ENCODE measurements around the gene CDH4. TPM values are rescaled to one million over a fixed set of nuclear protein-coding genes. Genes with fewer than 3 reads are reported as not detected.

Gene CDH4
- total RNA-seq, 1 experiment from 2014 or later, result 5.3 TPM

DNA sequence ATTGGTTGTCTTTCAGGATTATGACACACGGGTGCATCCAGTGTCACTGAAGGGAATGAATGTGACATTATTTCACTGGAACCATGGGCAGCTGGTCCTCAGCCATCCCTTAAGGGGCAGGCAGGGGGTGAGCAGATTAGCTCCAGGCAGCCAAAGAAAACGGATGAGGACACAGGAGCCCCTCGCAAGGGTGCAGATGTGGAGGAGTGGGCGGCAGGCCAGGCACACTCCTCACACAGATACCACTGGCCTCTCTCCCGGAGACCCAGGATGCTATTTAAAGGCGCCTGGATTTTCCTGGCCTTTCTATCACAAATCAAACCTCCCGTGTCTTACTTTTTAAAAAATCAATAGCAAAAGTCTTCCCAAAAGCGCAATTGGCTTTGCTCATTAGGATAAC, 603.2 kb downstream of the CDH4 start:
- ATAC-seq, result no peak
- CTCF ChIA-PET, result no interaction called here
- DNase-seq (ENCODE audit: low spot score), result no peak
- POLR2A ChIA-PET, result no interaction called here
- Mint-ChIP-seq H3K4me1 (no peaks in the 10 kb centered on the region), H3K36me3 (no peaks in the 10 kb centered on the region), H3K27me3 (ENCODE audit: low read depth) (peaks cover 3% of the 10 kb centered on the region; the same call in 1 of the 2 replicates), H3K4me3 (no peak overlapping the region), H3K9me3 (no peaks in the 10 kb centered on the region), H3K27ac (no peak overlapping the region)
- TF ChIP-seq ZNF138 (CRISPR knock-in tag; conservative IDR thresholded peaks at IDR 0.05) (no peak), ZSCAN18 (CRISPR knock-in tag; IDR thresholded peaks at IDR 0.05) (no peak), SMAD3 (CRISPR knock-in tag; IDR thresholded peaks at IDR 0.05; ENCODE audit: borderline replicate concordance) (no peak), ZNF232 (CRISPR knock-in tag; IDR thresholded peaks at IDR 0.05) (no peak), ATF1 (CRISPR knock-in tag; IDR thresholded peaks at IDR 0.05) (no peak), NFATC4 (CRISPR knock-in tag; IDR thresholded peaks at IDR 0.05) (no peak), OVOL2 (CRISPR knock-in tag; IDR thresholded peaks at IDR 0.05; ENCODE audit: borderline replicate concordance) (no peak), SMAD4 (CRISPR knock-in tag; IDR thresholded peaks at IDR 0.05) (no peak)
- TF ChIP-seq, protein P1, sequence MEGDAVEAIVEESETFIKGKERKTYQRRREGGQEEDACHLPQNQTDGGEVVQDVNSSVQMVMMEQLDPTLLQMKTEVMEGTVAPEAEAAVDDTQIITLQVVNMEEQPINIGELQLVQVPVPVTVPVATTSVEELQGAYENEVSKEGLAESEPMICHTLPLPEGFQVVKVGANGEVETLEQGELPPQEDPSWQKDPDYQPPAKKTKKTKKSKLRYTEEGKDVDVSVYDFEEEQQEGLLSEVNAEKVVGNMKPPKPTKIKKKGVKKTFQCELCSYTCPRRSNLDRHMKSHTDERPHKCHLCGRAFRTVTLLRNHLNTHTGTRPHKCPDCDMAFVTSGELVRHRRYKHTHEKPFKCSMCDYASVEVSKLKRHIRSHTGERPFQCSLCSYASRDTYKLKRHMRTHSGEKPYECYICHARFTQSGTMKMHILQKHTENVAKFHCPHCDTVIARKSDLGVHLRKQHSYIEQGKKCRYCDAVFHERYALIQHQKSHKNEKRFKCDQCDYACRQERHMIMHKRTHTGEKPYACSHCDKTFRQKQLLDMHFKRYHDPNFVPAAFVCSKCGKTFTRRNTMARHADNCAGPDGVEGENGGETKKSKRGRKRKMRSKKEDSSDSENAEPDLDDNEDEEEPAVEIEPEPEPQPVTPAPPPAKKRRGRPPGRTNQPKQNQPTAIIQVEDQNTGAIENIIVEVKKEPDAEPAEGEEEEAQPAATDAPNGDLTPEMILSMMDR (IDR thresholded peaks at IDR 0.05), result no peak
- TF ChIP-seq, protein P2, sequence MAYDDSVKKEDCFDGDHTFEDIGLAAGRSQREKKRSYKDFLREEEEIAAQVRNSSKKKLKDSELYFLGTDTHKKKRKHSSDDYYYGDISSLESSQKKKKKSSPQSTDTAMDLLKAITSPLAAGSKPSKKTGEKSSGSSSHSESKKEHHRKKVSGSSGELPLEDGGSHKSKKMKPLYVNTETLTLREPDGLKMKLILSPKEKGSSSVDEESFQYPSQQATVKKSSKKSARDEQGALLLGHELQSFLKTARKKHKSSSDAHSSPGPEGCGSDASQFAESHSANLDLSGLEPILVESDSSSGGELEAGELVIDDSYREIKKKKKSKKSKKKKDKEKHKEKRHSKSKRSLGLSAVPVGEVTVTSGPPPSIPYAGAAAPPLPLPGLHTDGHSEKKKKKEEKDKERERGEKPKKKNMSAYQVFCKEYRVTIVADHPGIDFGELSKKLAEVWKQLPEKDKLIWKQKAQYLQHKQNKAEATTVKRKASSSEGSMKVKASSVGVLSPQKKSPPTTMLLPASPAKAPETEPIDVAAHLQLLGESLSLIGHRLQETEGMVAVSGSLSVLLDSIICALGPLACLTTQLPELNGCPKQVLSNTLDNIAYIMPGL (CRISPR knock-in tag; IDR thresholded peaks at IDR 0.05), result no peak
- TF ChIP-seq, protein P3, sequence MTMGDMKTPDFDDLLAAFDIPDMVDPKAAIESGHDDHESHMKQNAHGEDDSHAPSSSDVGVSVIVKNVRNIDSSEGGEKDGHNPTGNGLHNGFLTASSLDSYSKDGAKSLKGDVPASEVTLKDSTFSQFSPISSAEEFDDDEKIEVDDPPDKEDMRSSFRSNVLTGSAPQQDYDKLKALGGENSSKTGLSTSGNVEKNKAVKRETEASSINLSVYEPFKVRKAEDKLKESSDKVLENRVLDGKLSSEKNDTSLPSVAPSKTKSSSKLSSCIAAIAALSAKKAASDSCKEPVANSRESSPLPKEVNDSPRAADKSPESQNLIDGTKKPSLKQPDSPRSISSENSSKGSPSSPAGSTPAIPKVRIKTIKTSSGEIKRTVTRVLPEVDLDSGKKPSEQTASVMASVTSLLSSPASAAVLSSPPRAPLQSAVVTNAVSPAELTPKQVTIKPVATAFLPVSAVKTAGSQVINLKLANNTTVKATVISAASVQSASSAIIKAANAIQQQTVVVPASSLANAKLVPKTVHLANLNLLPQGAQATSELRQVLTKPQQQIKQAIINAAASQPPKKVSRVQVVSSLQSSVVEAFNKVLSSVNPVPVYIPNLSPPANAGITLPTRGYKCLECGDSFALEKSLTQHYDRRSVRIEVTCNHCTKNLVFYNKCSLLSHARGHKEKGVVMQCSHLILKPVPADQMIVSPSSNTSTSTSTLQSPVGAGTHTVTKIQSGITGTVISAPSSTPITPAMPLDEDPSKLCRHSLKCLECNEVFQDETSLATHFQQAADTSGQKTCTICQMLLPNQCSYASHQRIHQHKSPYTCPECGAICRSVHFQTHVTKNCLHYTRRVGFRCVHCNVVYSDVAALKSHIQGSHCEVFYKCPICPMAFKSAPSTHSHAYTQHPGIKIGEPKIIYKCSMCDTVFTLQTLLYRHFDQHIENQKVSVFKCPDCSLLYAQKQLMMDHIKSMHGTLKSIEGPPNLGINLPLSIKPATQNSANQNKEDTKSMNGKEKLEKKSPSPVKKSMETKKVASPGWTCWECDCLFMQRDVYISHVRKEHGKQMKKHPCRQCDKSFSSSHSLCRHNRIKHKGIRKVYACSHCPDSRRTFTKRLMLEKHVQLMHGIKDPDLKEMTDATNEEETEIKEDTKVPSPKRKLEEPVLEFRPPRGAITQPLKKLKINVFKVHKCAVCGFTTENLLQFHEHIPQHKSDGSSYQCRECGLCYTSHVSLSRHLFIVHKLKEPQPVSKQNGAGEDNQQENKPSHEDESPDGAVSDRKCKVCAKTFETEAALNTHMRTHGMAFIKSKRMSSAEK (CRISPR knock-in tag; IDR thresholded peaks at IDR 0.05; ENCODE audit: borderline replicate concordance), result no peak

GRCh38 chr20:61856626-61857413, 604.8 kb downstream of the CDH4 start:
- Mint-ChIP-seq H3K9me3 (no peaks in the 10 kb centered on the region), H3K4me3 (no peak overlapping the region), H3K4me1 (no peaks in the 10 kb centered on the region), H3K27me3 (ENCODE audit: low read depth) (0 out of 2 replicates have a peak, but pooled peaks cover 3% of the 10 kb centered on the region), H3K27ac (no peak overlapping the region), H3K36me3 (no peaks in the 10 kb centered on the region)
- DNase-seq (ENCODE audit: low spot score) (no peak), ATAC-seq (no peak)
- CTCF ChIA-PET, result interaction anchor here (0.7 to 1.0 kb wide), 2 partner anchors 18 to 153 kb away, joined by 3 to 4 read pairs; no protein-coding TSS in a partner anchor
- POLR2A ChIA-PET, result no interaction called here
- TF ChIP-seq ELF4 (CRISPR knock-in tag; IDR thresholded peaks at IDR 0.05; ENCODE audit: low read depth), result no peak
- TF ChIP-seq ATF6 (CRISPR knock-in tag; IDR thresholded peaks at IDR 0.05), result no peak
- no peak for TF ChIP-seq NR1H2 (CRISPR knock-in tag; IDR thresholded peaks at IDR 0.05)
- TF ChIP-seq SOX15 (CRISPR knock-in tag; IDR thresholded peaks at IDR 0.05), result no peak
- TF ChIP-seq NFYB (CRISPR knock-in tag; conservative IDR thresholded peaks at IDR 0.05; ENCODE audit: low read depth), result no peak
- TF ChIP-seq ATF1 (CRISPR knock-in tag; IDR thresholded peaks at IDR 0.05), result no peak
- TF ChIP-seq RELA (CRISPR knock-in tag; IDR thresholded peaks at IDR 0.05; ENCODE audit: borderline replicate concordance), result no peak
- TF ChIP-seq, protein P4, sequence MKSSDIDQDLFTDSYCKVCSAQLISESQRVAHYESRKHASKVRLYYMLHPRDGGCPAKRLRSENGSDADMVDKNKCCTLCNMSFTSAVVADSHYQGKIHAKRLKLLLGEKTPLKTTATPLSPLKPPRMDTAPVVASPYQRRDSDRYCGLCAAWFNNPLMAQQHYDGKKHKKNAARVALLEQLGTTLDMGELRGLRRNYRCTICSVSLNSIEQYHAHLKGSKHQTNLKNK (CRISPR knock-in tag; IDR thresholded peaks at IDR 0.05), result no peak
- no peak for TF ChIP-seq ZNF671 (CRISPR knock-in tag; IDR thresholded peaks at IDR 0.05)
- no peak for TF ChIP-seq PRRX2 (CRISPR knock-in tag; IDR thresholded peaks at IDR 0.05)
- no peak for TF ChIP-seq ZSCAN18 (CRISPR knock-in tag; IDR thresholded peaks at IDR 0.05)
- TF ChIP-seq NFE2L1 (CRISPR knock-in tag; IDR thresholded peaks at IDR 0.05), result no peak
- TF ChIP-seq FOXJ3 (CRISPR knock-in tag; IDR thresholded peaks at IDR 0.05; ENCODE audit: borderline replicate concordance), result no peak
